ENCODE measurements around the gene ERC1. TPM values are rescaled to one million over a fixed set of nuclear protein-coding genes. Genes with fewer than 3 reads are reported as not detected.
A peak's percentile ranks its signal among the peaks of the same experiment; 100 is the strongest.

ERC1 gene
- total RNA-seq, 4 donors from 2014 or later, result 58.0 to 83.2 (median 73.5) TPM

DNA sequence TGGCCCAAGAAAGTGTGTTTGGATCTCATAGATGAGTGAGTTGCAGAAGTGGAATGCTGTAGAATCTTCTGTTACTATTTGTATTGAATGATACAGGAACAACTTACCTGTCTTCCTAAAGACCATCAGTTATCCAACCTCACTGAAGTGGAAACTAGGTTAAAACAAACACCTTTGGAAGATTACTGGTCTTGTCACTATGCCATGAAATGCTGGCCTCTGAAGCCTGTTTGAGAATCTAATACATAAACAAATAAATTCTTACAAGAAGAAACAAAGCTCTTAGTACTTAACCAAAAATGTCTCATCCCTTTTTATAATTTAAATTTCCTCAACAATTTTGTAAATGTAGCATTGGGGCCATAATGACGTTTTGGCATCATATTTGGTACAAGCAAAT lies 448.2 kb downstream of the ERC1 start:
- Histone ChIP-seq H3K27ac (no peak overlapping the region), H3K4me3 (no peak overlapping the region), H3K27me3 (no peaks in the 10 kb centered on the region), H3K9me3 (no peaks in the 10 kb centered on the region), H3K4me1 (peaks cover 0 to 27% (median 3%) of the 10 kb centered on the region in 4 donors), H3K36me3 (no peaks in the 10 kb centered on the region)
- DNase-seq (ENCODE audit: low spot score in 2 of 2), result no peak
- TF ChIP-seq CTCF (IDR thresholded peaks at IDR 0.05), result no peak
- TF ChIP-seq POLR2A (IDR thresholded peaks at IDR 0.05), result no peak
- TF ChIP-seq EP300 (IDR thresholded peaks at IDR 0.05), result no peak
- 74 to 85% methylated on average over 1 of the region's 1 CpG for WGBS, 2 donors

GRCh38 chr12:1439687-1440086 lies 448.7 kb downstream of the ERC1 start:
- 84 to 87% methylated on average over 3 of the region's 3 CpGs for WGBS, 2 donors
- no peak overlapping the region for H3K27ac ChIP-seq
- H3K4me3 ChIP-seq, result no peak overlapping the region
- peaks cover 0 to 28% (median 3%) of the 10 kb centered on the region in 4 donors for H3K4me1 ChIP-seq
- H3K9me3 ChIP-seq, result no peaks in the 10 kb centered on the region
- no peaks in the 10 kb centered on the region for H3K27me3 ChIP-seq
- no peak for TF ChIP-seq CTCF (IDR thresholded peaks at IDR 0.05)
- no peak for TF ChIP-seq POLR2A (IDR thresholded peaks at IDR 0.05)
- no peak for DNase-seq (ENCODE audit: low spot score in 2 of 2)
- no peaks in the 10 kb centered on the region for H3K36me3 ChIP-seq

GRCh38 chr12:1443421-1444141 lies 452.6 kb downstream of the ERC1 start:
- Histone ChIP-seq H3K36me3 (peaks cover 0 to 29% (median 0%) of the 10 kb centered on the region in 3 donors), H3K9me3 (no peaks in the 10 kb centered on the region), H3K4me1 (peaks cover 0 to 14% (median 0%) of the 10 kb centered on the region in 4 donors), H3K27ac (peak overlapping the region in 2 of 4 donors; percentile 23 to 59), H3K27me3 (no peaks in the 10 kb centered on the region), H3K4me3 (peak overlapping the region in 1 of 4 donors; percentile 34)
- 64 to 66% methylated on average over 8 of the region's 8 CpGs for whole genome bisulfite sequencing, 2 donors
- TF ChIP-seq POLR2A (IDR thresholded peaks at IDR 0.05) (no peak), EP300 (IDR thresholded peaks at IDR 0.05) (no peak), CTCF (IDR thresholded peaks at IDR 0.05) (no peak)
- DNase-seq (ENCODE audit: low spot score in 2 of 2), result no peak

GRCh38 chr12:1444142-1444516 lies 453.1 kb downstream of the ERC1 start:
- no peaks in the 10 kb centered on the region for H3K27me3 ChIP-seq
- no peaks in the 10 kb centered on the region for H3K9me3 ChIP-seq
- DNase-seq (ENCODE audit: low spot score in 2 of 2), result no peak
- peak overlapping the region in 1 of 4 donors; percentile 34 for H3K4me3 ChIP-seq
- no peak for TF ChIP-seq EP300 (IDR thresholded peaks at IDR 0.05)
- TF ChIP-seq CTCF (IDR thresholded peaks at IDR 0.05), result no peak
- TF ChIP-seq POLR2A (IDR thresholded peaks at IDR 0.05), result no peak
- H3K4me1 ChIP-seq, result peaks cover 0 to 14% (median 0%) of the 10 kb centered on the region in 4 donors
- H3K36me3 ChIP-seq, result peaks cover 0 to 35% (median 0%) of the 10 kb centered on the region in 3 donors
- WGBS, 2 donors, result 63 to 64% methylated on average over 6 of the region's 6 CpGs
- H3K27ac ChIP-seq, result peak overlapping the region in 2 of 4 donors; percentile 23 to 59

- Histone ChIP-seq H3K27me3 (no peaks in the 10 kb centered on the region), H3K27ac (no peak overlapping the region), H3K4me3 (no peak overlapping the region), H3K9me3 (no peaks in the 10 kb centered on the region), H3K4me1 (peaks cover 0 to 14% (median 0%) of the 10 kb centered on the region in 4 donors), H3K36me3 (peaks cover 0 to 50% (median 0%) of the 10 kb centered on the region in 3 donors)
- TF ChIP-seq EP300 (IDR thresholded peaks at IDR 0.05) (no peak), CTCF (IDR thresholded peaks at IDR 0.05) (no peak), POLR2A (IDR thresholded peaks at IDR 0.05) (no peak)
- DNase-seq (ENCODE audit: low spot score in 2 of 2), result no peak
- WGBS, 2 donors, result 50% methylated on average over 3 of the region's 3 CpGs
Measured at GRCh38 chr12:1445807-1446206, 454.8 kb downstream of the ERC1 start.

Measured in tibial nerve (tissue), 4 donors.